ENCODE results near the gene ZNF778.
"Not testable (repeated sequence)": the region's sequence is repeated elsewhere in the genome, so short reads cannot be mapped to it uniquely, and the experiment has no call there.

Gene ZNF778

DNA sequence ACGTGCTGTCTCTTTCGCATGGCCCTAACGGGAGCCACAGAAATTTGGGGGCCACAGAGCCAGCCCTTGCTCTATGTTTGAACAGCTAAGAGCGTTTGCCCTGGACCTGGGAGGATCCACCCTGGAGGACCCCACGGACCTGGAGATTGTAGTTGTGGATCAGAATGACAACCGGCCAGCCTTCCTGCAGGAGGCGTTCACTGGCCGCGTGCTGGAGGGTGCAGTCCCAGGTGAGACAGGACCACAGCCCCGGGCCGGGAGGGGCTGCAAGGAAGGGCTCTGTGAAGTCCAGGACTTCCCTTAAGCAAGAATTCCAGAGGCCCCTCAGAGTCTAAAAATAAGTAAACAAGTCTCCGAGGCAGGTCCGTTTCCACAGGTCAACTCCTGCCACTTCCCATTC lies 34.0 kb upstream of the ZNF778 start:
- FAIRE-seq, result no peak

GRCh38 chr16:89183975-89184676 lies 33.4 kb upstream of the ZNF778 start:
- FAIRE-seq, result no peak

- FAIRE-seq, result no peak
Measured at GRCh38 chr16:89184677-89184932, 32.9 kb upstream of the ZNF778 start.

- no peak for FAIRE-seq
Measured at GRCh38 chr16:89184933-89185794, 32.3 kb upstream of the ZNF778 start.

GRCh38 chr16:89185887-89186592 lies 31.5 kb upstream of the ZNF778 start:
- FAIRE-seq, result not testable (repeated sequence)

- not testable (repeated sequence) for FAIRE-seq
Measured at GRCh38 chr16:89186593-89187031, 30.9 kb upstream of the ZNF778 start.

- no peak for FAIRE-seq
Measured at GRCh38 chr16:89187032-89187769, 30.3 kb upstream of the ZNF778 start.

DNA sequence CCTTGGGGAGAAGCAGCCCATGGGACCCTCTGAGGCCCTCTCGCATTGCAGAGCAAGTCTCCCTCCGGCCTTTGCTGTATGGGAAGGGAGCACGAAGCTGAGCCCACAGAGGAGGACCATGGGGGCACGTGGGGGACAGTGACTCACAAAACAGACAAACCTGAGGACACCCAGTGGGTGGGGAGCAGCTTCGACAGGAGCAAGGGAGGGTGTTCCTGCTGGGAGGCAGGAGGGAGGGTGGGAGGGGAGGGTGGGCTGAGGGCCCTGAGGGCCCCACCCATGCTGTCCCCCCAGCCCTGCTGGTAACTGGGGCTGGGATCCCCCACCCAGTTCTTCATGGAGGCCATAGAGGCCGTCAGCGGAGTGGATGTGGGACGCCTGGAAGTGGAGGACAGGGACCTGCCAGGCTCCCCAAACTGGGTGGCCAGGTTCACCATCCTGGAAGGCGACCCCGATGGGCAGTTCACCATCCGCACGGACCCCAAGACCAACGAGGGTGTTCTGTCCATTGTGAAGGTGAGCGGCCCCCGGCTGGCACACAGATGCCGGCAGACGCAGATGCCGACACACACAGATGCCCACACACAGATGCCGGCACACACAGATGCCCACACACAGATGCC lies 29.6 kb upstream of the ZNF778 start:
- FAIRE-seq, result no peak

DNA sequence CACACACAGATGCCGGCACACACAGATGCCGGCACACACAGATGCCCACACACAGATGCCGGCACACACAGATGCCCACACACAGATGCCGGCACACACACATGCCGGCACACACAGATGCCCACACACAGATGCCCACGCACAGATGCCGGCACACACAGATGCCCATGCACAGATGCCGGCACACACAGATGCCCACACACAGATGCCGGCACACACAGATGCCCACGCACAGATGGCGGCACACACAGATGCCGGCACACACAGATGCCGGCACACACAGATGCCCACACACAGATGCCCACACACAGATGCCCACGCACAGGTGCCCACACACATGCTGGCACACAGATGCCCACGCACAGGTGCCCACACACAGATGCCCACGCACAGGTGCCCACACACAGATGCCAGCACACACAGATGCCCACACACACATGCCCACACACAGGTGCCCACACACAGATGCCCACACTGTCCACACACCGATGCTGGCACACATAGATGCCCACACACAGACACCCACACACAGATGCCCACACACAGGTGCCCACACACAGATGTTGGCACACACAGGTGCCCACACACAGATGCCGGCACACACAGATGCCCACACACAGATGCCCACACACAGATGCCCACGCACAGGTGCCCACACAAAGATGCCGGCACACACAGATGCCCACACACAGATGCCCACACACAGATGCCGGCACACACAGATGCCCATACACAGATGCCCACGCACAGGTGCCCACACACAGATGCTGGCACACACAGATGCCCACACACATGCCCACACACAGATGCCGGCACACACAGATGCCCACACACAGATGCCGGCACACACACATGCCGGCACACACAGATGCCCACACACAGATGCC lies 28.8 kb upstream of the ZNF778 start:
- not testable (repeated sequence) for FAIRE-seq

- no peak for FAIRE-seq
Measured at GRCh38 chr16:89189358-89190025, 28.0 kb upstream of the ZNF778 start.

DNA sequence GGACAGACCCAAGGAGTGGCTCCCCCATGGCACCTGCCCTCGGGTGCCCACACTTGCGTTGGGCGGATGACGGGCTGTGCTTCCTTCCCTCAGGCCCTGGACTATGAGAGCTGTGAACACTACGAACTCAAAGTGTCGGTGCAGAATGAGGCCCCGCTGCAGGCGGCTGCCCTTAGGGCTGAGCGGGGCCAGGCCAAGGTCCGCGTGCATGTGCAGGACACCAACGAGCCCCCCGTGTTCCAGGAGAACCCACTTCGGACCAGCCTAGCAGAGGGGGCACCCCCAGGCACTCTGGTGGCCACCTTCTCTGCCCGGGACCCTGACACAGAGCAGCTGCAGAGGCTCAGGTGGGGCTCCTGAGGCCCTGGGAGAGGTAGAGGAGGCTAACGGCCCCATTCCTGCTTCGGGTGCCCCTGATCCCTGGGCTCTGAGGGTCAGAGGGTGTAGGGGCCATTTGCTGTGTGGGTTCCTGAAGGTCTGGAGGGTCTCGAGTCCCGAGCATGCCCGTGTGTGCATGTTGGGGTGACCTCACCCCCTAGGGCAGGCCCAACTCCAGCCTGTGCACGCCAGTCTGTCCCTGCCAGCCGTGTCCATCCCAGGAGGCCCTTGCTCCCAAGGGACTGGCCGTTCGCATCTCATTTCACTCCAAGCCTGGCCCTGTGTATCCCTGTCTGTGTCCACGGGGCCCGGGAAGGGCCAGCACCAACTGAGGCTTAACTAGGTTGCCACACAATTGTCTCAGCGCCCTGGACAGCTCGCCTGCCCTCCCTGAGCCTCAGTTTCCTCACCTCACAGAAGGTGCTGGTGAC lies 27.1 kb upstream of the ZNF778 start:
- no peak for FAIRE-seq

DNA sequence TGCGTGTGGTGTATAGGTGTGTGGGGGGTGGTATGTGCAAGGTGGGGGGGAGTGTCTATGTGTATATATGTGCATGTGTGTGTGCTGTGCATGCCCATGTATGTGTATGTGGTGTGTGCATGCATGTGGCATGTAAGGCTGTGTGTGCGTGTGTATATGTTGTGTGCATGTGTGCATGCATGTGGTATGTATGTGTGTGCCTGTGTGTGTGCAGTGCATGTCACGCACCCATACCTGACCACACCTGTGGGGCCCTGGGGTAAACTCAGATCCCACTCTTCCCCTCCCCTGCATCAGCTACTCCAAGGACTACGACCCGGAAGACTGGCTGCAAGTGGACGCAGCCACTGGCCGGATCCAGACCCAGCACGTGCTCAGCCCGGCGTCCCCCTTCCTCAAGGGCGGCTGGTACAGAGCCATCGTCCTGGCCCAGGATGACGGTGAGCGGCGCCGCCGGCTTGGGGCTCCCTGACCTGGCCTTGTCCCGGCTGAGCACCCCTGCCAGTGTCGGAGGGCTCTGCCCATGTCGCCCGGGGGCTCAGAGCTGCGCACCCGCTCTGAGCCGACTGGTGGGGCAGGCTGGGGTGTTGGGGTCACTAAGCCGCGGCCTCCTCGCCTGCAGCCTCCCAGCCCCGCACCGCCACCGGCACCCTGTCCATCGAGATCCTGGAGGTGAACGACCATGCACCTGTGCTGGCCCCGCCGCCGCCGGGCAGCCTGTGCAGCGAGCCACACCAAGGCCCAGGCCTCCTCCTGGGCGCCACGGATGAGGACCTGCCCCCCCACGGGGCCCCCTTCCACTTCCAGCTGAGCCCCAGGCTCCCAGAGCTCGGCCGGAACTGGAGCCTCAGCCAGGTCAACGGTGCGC lies 26.2 kb upstream of the ZNF778 start:
- no peak for FAIRE-seq

- no peak for FAIRE-seq
Measured at GRCh38 chr16:89191901-89192185, 25.7 kb upstream of the ZNF778 start.

- not testable (repeated sequence) for FAIRE-seq
Measured at GRCh38 chr16:89192186-89192955, 25.1 kb upstream of the ZNF778 start.

GRCh38 chr16:89192956-89193575 lies 24.4 kb upstream of the ZNF778 start:
- FAIRE-seq, result no peak

DNA sequence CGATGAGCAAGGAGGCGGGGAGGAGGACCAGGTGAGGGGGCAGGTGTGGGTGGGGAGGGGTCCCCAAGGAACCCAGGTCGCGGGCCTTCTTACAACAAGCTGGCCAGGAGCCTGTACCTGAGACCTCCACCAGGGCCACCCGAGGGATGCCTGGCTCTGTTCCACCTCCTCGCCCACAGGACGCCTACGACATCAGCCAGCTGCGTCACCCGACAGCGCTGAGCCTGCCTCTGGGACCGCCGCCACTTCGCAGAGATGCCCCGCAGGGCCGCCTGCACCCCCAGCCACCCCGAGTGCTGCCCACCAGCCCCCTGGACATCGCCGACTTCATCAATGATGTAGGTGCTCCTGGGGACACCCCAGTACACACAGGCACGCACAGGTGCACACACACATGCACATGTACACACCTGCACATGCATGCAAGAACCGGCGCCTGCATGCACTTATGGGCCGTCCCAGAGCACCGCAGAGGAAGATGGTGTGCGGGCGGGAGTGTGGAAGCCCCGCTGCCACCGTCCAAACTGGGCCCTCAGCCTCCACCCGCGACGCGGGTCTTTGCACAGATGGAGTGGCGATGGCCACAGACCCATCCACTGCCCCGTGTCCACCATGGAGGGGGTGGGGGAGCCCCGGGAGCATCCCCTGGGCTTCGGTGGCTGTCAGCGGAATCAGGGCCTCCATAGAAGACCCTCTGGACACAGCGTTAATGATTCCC lies 23.8 kb upstream of the ZNF778 start:
- FAIRE-seq, result no peak
